Mesendoderm (in vitro differentiated cells): ENCODE measurements around the gene ATF6.
"Not testable (repeated sequence)": the region's sequence is repeated elsewhere in the genome, so short reads cannot be mapped to it uniquely, and the experiment has no call there.

Experiments
- DNase-seq: peaks from one replicate; pipeline ENCODE4 v3.0.0; 2013
- H2AK5ac ChIP-seq: 2 replicates; pipeline ENCODE4 v1.6.1; 2013; ENCODE audit warnings: low read length, inconsistent platforms
- H2BK120ac ChIP-seq: 2 replicates; pipeline ENCODE4 v1.6.1; 2013; ENCODE audit warnings: low read depth, mild to moderate bottlenecking, low read length, moderate library complexity, mixed read lengths
- H2BK15ac ChIP-seq: replicated peaks from 2 replicates; pipeline ENCODE4 v1.6.1; 2013; ENCODE audit warnings: low read depth, mild to moderate bottlenecking, moderate library complexity
- H2BK5ac ChIP-seq: 2 replicates; pipeline ENCODE4 v1.6.1; 2013; ENCODE audit warnings: low read length, inconsistent platforms
- H3K18ac ChIP-seq: 2 replicates; pipeline ENCODE4 v1.6.1; 2013; ENCODE audit warnings: mild to moderate bottlenecking, low read length, mixed read lengths
- H3K23ac ChIP-seq: one replicate; pipeline ENCODE4 v1.6.1; 2013; ENCODE audit warnings: low read length
- H3K27ac ChIP-seq: 2 replicates; pipeline ENCODE4 v1.5.1; 2013; ENCODE audit warnings: low read depth, mild to moderate bottlenecking, inconsistent platforms, low read length, moderate library complexity
- H3K27me3 ChIP-seq: 2 replicates; pipeline ENCODE4 v1.6.1; 2013; ENCODE audit warnings: low read length, control low read depth, mild to moderate bottlenecking, inconsistent platforms; ENCODE audit not compliant: insufficient read depth, poor library complexity
- H3K36me3 ChIP-seq: 2 replicates; pipeline ENCODE4 v1.6.1; 2013; ENCODE audit warnings: low read length, inconsistent platforms; ENCODE audit not compliant: control insufficient read depth, insufficient read depth
- H3K4ac ChIP-seq: one replicate; pipeline ENCODE4 v1.6.1; 2013; ENCODE audit warnings: low read depth, mild to moderate bottlenecking, low read length, moderate library complexity
- H3K4me1 ChIP-seq: 2 replicates; pipeline ENCODE4 v1.6.1; 2013; ENCODE audit warnings: low read depth, low read length, inconsistent platforms; ENCODE audit not compliant: control insufficient read depth
- H3K4me2 ChIP-seq: 2 replicates; pipeline ENCODE4 v1.6.1; 2013; ENCODE audit warnings: low read length
- H3K4me3 ChIP-seq: 2 replicates; pipeline ENCODE4 v1.5.1; 2013; ENCODE audit warnings: mild to moderate bottlenecking, low read length
- H3K56ac ChIP-seq: one replicate; pipeline ENCODE4 v1.6.1; 2013; ENCODE audit warnings: low read length
- H3K79me1 ChIP-seq: 2 replicates; pipeline ENCODE4 v1.6.1; 2013; ENCODE audit warnings: low read length, inconsistent platforms
- H3K79me2 ChIP-seq: 2 replicates; pipeline ENCODE4 v1.6.1; 2013; ENCODE audit warnings: mild to moderate bottlenecking, low read length; ENCODE audit not compliant: control insufficient read depth, insufficient read depth
- H3K9ac ChIP-seq: 2 replicates; pipeline ENCODE4 v1.6.1; 2013; ENCODE audit warnings: low read length, inconsistent platforms
- H4K5ac ChIP-seq: one replicate; pipeline ENCODE4 v1.6.1; 2013; ENCODE audit warnings: low read length
- H4K8ac ChIP-seq: one replicate; pipeline ENCODE4 v1.6.1; 2013; ENCODE audit warnings: low read depth, mild to moderate bottlenecking, control low read depth, low read length, moderate library complexity
- WGBS: extraction: QIAGEN DNeasy Blood & Tissue Kit; methylation state at CpG from one replicate; pipeline ENCODE4 v1.1.7; 2013; ENCODE audit warnings: low lambda C conversion rate, missing lambda C conversion rate; ENCODE audit not compliant: insufficient coverage; ENCODE audit errors: extremely low coverage; 5-methylcytosine and 5-hydroxymethylcytosine counted together

Gene ATF6

DNA sequence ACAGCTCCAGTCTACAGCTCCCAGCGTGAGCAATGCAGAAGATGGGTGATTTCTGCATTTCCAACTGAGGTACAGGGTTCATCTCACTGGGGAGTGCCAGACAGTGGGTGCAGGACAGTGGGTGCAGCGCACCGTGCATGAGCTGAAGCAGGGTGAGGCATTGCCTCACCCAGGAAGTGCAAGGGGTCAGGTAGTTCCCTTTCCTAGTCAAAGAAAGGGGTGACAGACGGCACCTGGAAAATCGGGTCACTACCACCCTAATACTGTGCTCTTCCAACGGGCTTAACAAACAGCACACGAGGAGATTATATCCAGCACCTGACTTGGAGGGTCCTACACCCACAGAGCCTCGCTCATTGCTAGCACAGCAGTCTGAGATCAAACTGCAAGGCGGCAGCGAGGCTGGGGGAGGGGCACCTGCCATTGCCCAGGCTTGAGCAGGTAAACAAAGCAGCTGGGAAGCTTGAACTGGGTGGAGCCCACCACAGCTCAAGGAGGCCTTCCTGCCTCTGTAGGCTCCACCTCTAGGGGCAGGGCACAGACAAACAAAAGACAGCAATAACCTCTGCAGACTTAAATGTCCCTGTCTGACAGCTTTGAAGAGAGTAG lies 66.3 kb downstream of the ATF6 start:
- H3K9ac ChIP-seq, H2BK120ac ChIP-seq, H3K18ac ChIP-seq, H3K4me1 ChIP-seq, H3K56ac ChIP-seq, DNase-seq, H4K8ac ChIP-seq, H3K36me3 ChIP-seq, H3K79me1 ChIP-seq, H3K79me2 ChIP-seq, H3K27ac ChIP-seq, H3K27me3 ChIP-seq, H3K4me3 ChIP-seq, H3K4ac ChIP-seq, H3K23ac ChIP-seq, H2AK5ac ChIP-seq, H4K5ac ChIP-seq, H2BK15ac ChIP-seq, H3K4me2 ChIP-seq, H2BK5ac ChIP-seq: not testable (repeated sequence)
- WGBS: no CpG with 5 or more reads among the region's 10 CpGs

DNA sequence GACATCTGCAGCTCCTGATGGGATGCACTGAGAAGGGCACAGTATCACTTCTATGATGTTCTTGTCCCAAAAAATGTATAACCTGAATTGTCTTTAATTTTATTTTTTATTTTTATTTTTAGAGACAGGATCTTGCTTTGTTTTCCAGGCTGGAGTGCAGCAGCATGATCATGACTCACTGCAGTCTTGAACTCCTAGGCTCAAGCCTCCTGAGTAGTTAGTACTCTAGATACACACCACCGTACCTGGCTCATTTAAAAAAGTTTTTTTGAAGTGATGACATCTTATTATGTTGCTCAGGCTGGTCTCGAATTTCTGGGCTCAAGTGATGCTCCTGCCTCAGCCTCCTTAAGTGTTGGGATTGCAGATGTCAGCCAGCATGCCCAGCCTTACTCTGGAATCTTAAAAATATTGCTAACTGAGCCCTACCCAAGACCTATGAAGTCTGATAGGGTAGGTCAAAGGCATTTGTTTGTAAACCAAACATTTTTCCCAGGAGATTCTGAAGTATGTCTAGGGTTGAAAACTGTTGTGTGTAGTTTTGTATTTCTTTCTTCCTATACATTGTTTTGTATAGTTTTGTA lies 68.9 kb downstream of the ATF6 start:
- no peak overlapping the region for H3K23ac ChIP-seq
- H3K36me3 ChIP-seq: no peaks in the 10 kb centered on the region
- H3K56ac ChIP-seq: no peak overlapping the region
- H3K18ac ChIP-seq: no peak overlapping the region
- no peaks in the 10 kb centered on the region for H3K27me3 ChIP-seq
- no peak overlapping the region for H3K4me3 ChIP-seq
- H3K9ac ChIP-seq: no peak overlapping the region
- no peak for DNase-seq
- H3K4me1 ChIP-seq: no peaks in the 10 kb centered on the region
- H4K8ac ChIP-seq: no peak overlapping the region
- H2BK15ac ChIP-seq: no peak overlapping the region
- no peak overlapping the region for H2BK5ac ChIP-seq
- no peaks in the 10 kb centered on the region for H3K79me1 ChIP-seq
- no CpG with 5 or more reads among the region's 2 CpGs for WGBS
- H4K5ac ChIP-seq: no peak overlapping the region
- no peak overlapping the region for H2AK5ac ChIP-seq
- no peak overlapping the region for H3K27ac ChIP-seq
- H3K79me2 ChIP-seq: no peaks in the 10 kb centered on the region
- no peak overlapping the region for H3K4ac ChIP-seq
- H3K4me2 ChIP-seq: no peak overlapping the region
- no peak overlapping the region for H2BK120ac ChIP-seq

DNA sequence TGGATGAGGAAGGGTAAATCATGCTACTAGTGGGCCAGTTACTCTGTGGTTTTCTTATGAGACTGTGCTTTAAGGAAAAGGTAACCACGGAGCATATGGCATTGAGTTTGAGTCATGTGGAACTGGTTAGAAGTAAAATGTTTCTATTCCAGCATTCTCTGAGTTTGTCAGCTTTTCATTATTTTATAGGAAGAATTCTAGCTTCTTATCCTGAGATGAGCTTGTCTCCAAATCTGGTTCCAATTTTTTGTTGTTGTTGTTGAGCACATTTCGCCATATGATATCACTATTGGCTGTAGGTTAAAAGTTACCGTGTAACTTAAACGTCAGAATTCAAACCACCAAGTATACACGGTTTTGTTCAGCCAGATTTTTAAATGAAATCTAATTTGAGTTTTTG lies 69.9 kb downstream of the ATF6 start:
- H3K56ac ChIP-seq: no peak overlapping the region
- no peaks in the 10 kb centered on the region for H3K36me3 ChIP-seq
- no peak overlapping the region for H4K8ac ChIP-seq
- no peak for DNase-seq
- no peak overlapping the region for H3K4ac ChIP-seq
- H3K9ac ChIP-seq: no peak overlapping the region
- H3K79me2 ChIP-seq: no peaks in the 10 kb centered on the region
- H2BK15ac ChIP-seq: no peak overlapping the region
- no peak overlapping the region for H3K4me2 ChIP-seq
- no peak overlapping the region for H3K23ac ChIP-seq
- H3K18ac ChIP-seq: no peak overlapping the region
- H3K27me3 ChIP-seq: no peaks in the 10 kb centered on the region
- no peaks in the 10 kb centered on the region for H3K79me1 ChIP-seq
- no peak overlapping the region for H2BK5ac ChIP-seq
- no peak overlapping the region for H4K5ac ChIP-seq
- no CpG with 5 or more reads among the region's 5 CpGs for WGBS
- H3K4me1 ChIP-seq: no peaks in the 10 kb centered on the region
- no peak overlapping the region for H3K4me3 ChIP-seq
- no peak overlapping the region for H2BK120ac ChIP-seq
- H2AK5ac ChIP-seq: no peak overlapping the region
- no peak overlapping the region for H3K27ac ChIP-seq

DNA sequence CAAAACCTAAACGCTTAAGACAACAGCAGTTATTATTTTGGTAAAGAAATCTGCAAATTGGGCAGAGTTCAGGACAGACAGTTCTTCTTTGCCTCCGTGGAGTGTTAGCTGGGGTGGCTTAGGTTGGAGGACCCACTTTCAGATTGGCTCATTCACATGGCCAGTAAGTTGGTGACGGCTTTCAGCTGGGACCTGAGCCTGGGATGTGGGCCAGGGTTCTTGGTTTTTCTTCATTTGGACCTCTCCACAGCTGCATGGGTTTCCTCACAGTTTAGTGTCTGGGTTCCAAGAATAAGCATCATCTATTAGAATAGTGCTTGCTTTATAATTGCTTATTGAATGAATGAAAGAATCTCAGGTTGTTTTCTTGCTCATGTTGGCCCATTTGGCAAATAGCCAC lies 72.2 kb downstream of the ATF6 start:
- no peak overlapping the region for H3K9ac ChIP-seq
- H2BK120ac ChIP-seq: no peak overlapping the region
- DNase-seq: no peak
- no peak overlapping the region for H3K56ac ChIP-seq
- H3K4me1 ChIP-seq: no peaks in the 10 kb centered on the region
- H2AK5ac ChIP-seq: no peak overlapping the region
- no peaks in the 10 kb centered on the region for H3K36me3 ChIP-seq
- H3K79me1 ChIP-seq: no peaks in the 10 kb centered on the region
- H4K5ac ChIP-seq: no peak overlapping the region
- H3K4me2 ChIP-seq: no peak overlapping the region
- no peak overlapping the region for H4K8ac ChIP-seq
- no peak overlapping the region for H2BK15ac ChIP-seq
- no peak overlapping the region for H3K4ac ChIP-seq
- H3K27ac ChIP-seq: no peak overlapping the region
- no peaks in the 10 kb centered on the region for H3K79me2 ChIP-seq
- no peak overlapping the region for H3K23ac ChIP-seq
- no peak overlapping the region for H3K4me3 ChIP-seq
- no peak overlapping the region for H3K18ac ChIP-seq
- no peaks in the 10 kb centered on the region for H3K27me3 ChIP-seq
- WGBS: no CpG with 5 or more reads among the region's 3 CpGs
- no peak overlapping the region for H2BK5ac ChIP-seq

DNA sequence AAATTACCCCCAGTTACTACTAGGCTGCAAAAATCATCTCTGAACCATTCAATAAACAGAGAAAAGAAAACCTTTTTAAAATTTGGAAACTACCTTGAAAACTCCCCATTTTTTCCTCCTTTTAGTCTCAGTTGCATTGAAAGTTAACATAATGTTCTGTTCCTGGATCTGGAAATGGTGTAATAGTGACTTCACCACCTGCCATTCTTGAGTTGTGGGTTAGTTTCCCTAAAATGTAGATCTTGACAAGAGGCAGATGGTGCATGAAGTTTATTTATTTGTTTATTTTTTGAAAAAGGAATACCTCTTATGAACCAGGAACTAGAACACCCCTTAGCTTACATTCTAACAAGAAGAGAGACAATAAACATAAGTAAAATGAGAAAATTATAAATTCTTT lies 72.8 kb downstream of the ATF6 start:
- no peak overlapping the region for H2BK15ac ChIP-seq
- no peaks in the 10 kb centered on the region for H3K36me3 ChIP-seq
- no peak overlapping the region for H3K23ac ChIP-seq
- no peak overlapping the region for H3K4me3 ChIP-seq
- H2AK5ac ChIP-seq: no peak overlapping the region
- H3K27me3 ChIP-seq: no peaks in the 10 kb centered on the region
- H3K56ac ChIP-seq: no peak overlapping the region
- H3K4ac ChIP-seq: no peak overlapping the region
- no peaks in the 10 kb centered on the region for H3K79me2 ChIP-seq
- no peak overlapping the region for H3K18ac ChIP-seq
- H3K4me2 ChIP-seq: no peak overlapping the region
- H4K8ac ChIP-seq: no peak overlapping the region
- H2BK120ac ChIP-seq: no peak overlapping the region
- H3K79me1 ChIP-seq: no peaks in the 10 kb centered on the region
- H3K27ac ChIP-seq: no peak overlapping the region
- H3K4me1 ChIP-seq: no peaks in the 10 kb centered on the region
- no peak overlapping the region for H3K9ac ChIP-seq
- no peak for DNase-seq
- no peak overlapping the region for H4K5ac ChIP-seq
- no peak overlapping the region for H2BK5ac ChIP-seq

DNA sequence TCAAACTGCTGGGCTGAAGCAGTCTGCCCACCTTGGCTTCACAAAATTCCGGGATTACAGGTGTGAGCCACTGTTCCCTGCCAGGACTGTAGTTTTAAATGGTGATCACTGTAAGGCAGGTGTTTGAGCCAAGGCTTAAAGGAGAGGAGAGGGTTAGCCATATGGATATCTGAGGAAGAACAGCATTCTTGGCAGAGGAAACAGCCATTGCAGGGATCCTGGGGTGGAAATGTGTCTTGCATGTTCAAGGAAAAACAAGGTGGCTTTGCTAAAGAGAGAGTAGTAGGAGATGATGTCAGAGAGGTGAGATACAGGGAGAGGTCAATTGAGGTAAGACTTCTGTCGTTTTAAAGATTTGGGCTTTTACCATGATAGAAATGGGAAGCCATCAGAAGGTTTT lies 73.5 kb downstream of the ATF6 start:
- DNase-seq: no peak
- Histone ChIP-seq H3K27ac (no peak overlapping the region), H3K79me2 (no peaks in the 10 kb centered on the region), H3K4me3 (no peak overlapping the region), H3K4ac (no peak overlapping the region), H2BK120ac (no peak overlapping the region), H2BK5ac (no peak overlapping the region), H3K4me1 (no peaks in the 10 kb centered on the region), H3K9ac (no peak overlapping the region), H3K36me3 (no peaks in the 10 kb centered on the region), H3K23ac (no peak overlapping the region), H4K8ac (no peak overlapping the region), H3K4me2 (no peak overlapping the region), H3K18ac (no peak overlapping the region), H3K79me1 (no peaks in the 10 kb centered on the region), H4K5ac (no peak overlapping the region), H2BK15ac (no peak overlapping the region), H3K27me3 (no peaks in the 10 kb centered on the region), H3K56ac (no peak overlapping the region), H2AK5ac (no peak overlapping the region)
- WGBS: no CpG with 5 or more reads among the region's 2 CpGs
